HG02642 (cell line): ENCODE results near the gene ART5.
"Not testable (repeated sequence)": the region's sequence is repeated elsewhere in the genome, so short reads cannot be mapped to it uniquely, and the experiment has no call there.

Experiments
- ATAC-seq: cut with Tn5 transposase; IDR thresholded peaks from one replicate; pipeline ENCODE4 v1.9.1; 2021; ENCODE audit warnings: mild to moderate bottlenecking; ENCODE audit not compliant: unreplicated experiment, poor library complexity

Gene ART5

DNA sequence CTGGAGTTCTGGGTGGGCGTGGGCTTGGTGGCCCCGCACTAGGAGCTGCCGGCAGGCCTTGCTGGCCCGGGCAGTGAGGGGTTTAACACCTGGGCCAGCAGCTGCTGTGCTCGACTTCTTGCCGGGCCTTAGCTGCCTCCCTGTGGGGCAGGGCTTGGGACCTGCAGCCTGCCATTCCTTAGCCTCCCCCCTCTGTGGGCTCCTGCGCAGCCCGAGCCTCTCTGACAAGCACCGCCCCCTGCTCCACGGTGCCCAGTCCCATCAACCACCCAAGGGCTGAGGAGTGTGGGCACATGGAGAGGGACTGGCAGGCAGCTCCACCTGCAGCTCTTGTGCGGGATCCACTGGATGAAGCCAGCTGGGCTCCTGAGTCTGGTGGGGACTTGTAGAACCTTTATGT lies 53.0 kb downstream of the ART5 start:
- ATAC-seq: not testable (repeated sequence)
